GM10847 (cell line): Measurements from ENCODE around the gene PRPF19.

ENCODE experiments used
- POLR2A ChIP-seq: IDR thresholded peaks from 2 replicates; pipeline ENCODE4 v1.6.1; 2011; ENCODE audit not compliant: insufficient read length; ENCODE audit errors: extremely low read depth

Gene PRPF19

DNA sequence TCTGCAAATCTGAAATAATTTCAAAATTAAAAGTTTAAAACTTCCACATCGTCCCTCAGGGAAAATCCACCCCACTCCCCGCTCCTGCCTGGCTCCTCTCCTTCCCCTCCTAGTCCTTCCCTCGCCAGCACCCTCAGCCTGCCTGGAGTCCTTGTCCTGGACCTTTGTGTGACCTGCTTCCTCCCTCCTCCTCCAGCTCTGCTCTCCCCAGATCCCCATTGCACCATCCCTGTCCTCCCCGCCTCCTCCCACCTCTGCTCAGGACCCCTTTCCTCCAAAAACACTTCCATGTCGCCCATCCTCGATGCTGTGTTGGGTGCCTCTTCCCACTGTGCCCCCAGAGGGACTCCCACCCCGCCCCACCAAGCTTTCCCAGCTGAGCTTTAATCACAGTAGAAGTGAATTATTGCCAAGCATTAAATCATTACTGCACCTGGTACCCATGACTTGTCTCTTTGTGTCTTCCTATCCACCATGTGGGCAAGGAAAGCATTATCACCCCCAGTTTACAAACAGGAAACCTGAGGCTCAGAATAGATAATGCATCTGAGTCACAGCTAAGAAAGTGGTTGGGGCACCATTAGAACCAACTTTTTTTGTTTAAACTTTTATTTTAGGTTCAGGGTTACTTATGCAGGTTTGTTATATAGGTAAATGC lies 41.4 kb downstream of the PRPF19 start:
- no peak for TF ChIP-seq POLR2A

- no peak for TF ChIP-seq POLR2A
Measured at GRCh38 chr11:60863550-60864521, 42.5 kb downstream of the PRPF19 start.

DNA sequence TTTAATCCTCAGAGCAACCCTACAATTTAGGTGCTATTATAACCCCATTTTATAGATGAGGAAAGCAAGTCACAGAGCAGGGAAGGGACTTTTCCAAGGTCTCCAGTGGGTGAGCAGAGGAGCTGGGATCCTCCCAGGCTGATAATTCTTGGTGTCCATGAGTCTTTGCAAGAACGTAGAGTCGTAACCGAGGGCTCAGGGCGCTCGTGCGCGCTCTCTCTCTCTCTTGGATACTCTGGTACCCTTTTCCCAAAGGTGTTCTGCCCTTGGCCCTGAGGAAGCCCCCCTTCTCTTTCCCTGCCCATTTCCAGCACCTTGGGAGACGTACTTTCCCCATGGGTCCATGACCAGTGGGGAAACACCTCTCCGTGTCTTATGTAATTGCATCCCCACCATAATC lies 44.2 kb downstream of the PRPF19 start:
- TF ChIP-seq POLR2A: no peak

- no peak for TF ChIP-seq POLR2A
Measured at GRCh38 chr11:60860943-60861342, 45.4 kb downstream of the PRPF19 start.

GRCh38 chr11:60859616-60860250 lies 46.7 kb downstream of the PRPF19 start:
- TF ChIP-seq POLR2A: no peak

DNA sequence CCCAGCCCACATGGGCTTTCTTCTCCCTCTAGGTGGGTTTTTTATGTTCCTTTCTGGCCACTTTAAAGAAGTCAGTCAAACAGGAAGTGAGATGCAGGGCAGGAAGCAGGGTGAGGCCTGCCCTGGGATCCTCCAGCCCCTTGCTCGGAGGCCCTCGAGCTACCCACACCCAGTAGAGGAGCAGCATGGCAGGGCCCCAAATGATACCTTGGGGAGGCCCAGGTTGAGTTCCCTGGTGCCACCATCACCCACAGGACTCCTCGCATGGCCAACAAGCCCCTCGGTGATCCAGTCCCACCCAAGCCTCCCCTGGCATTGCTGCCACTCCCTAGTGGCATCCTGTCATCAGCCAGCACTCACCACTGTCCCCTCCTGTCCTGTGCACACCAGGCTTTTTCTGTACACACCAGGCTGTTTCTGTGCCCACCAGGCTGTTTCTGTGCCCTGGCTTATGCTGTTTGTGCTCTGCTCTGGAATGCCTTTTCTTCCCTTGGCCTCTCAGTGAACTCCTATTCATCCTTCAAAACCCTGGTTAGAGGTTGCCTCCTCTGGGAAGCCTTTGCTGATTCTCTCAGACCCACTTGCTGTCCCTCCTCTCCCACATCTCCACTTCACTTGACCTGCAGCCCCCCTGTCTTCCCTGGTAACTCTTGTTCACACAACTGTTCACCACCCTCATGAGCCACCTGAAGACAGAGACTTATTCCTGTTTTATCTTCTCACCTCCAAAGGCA lies 47.5 kb downstream of the PRPF19 start:
- no peak for TF ChIP-seq POLR2A

- TF ChIP-seq POLR2A: no peak
Measured at GRCh38 chr11:60858236-60858635, 48.1 kb downstream of the PRPF19 start.

DNA sequence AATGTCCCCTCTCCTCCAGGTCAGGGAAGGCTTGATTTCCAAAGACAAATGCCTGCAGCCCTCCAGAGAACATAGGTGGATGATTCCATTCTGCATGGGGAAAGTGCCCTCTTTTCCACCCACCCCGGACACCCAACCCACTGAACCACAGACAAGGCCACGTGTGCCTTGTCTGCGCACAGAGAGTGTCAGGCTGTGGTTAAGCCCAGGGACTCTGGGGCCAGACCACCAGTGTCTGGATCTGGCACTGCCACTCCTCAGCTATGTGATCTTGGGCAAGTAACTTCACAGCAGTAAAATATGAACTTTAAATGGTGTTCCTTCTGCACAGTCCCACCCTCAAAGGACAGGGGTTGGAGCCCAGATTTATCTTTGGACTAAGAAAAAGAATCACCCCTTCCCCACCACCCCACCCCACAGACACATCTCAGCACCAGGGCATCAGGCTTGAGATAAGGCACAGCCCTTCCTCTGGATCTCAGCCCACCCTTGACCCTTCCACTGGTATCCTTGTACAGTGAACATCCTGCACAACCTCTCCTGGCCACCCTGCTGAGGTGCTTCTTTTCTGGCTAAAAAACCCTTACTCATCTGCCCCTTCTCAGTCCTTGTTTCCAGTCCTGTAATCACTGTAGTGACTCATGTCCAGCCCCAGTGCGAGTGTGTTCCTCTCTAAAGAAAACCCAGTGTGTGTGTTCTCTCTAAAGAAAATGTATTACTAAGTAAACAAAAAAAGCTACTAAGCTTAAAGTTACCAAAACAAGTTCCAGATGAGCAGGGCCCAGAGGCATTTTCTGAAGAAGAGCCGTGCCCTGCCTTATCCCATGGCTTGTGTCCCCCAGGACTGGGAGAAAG lies 48.8 kb downstream of the PRPF19 start:
- no peak for TF ChIP-seq POLR2A

DNA sequence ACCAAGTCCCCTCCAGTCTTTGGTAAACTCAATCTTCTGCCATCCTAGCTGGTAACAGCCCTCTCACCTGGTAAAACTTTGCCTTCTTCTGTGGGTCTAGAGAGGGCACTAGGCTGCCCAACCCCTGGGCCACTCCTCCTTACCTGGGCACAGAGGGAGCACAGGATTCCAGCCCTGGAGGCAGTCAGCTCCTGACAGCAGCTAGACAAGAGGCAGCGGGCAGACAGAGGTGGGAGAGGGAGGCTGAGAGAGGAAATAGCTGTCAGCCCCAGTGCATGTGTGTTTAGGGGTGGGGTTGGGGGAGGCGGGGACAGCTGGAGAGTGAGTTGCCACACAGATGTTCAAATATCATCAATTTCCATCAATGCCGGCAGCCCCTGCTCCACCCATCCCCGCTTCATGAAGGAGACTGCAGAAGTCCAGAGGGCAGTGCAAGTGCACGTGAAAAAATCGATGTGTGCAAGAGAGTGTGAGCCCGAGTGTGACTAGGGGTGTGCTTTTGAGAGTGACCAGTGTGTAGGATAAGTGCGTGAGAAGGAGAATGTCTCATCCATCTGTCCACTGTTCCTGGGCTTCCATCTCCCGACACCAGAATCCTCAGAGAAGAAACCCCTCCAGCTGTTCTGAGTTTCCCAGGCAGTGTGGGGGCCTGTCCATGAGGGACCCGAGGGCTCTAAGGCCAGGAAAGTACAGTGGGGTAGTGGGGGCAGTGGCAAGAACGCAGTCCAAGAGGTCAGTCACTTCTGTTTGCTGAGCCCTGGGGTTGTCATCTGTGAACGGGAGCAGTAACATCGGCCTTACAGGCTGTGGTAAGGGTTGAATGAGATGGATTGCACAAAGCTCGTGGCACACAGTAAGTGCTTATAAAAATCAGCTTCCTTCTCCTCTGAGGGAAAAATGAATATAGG lies 50.4 kb downstream of the PRPF19 start, which contains the start of gene PTGDR2:
Gene PTGDR2, minus strand, starts transcription at position 225 of the 908 bp plus-strand sequence. CDS start 2,228 bp downstream, outside the sequence.
- no peak for TF ChIP-seq POLR2A

DNA sequence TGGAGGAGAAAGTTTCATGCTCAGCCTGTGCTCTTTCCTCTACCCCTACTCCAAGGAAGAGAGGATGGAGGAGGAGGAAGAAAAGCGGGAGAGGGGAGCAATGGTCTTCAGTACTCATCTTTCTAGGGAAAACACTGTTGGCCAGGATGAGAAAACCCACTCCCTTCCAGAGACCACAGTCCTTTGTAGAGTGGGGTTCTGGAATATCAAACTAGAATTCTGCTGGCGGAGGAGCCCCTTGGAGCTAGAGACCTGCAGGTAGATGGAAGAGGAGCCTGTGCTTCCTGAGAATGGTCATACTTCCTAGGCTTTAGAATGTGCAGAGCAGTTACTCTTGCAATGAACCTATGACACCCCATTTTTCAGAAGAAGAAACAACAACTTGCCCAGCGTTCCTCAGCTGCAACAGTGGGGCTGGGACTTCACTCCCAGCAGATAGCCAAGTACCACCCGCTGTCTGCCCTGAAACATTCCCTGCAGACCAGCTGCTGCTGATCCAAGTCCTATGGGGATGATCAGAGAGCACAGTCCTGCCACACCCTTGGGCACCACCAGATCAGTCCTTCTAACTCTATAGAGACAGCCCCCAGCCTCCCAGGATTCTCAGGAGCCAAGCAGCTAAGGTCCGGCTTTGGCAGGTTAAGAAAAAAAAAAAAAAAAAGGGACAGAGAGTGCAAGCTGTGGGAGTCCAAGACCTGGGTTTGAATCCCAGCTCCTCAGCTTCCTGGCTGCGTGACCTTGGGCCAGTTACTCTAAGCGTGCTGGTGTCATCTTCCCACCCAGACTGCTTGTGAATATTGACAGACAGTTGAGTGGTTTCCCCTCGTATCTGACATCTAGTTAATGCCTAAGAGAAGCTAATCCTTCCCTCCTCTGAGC lies 51.3 kb downstream of the PRPF19 start:
- TF ChIP-seq POLR2A: no peak

GRCh38 chr11:60854140-60854846 lies 52.1 kb downstream of the PRPF19 start:
- TF ChIP-seq POLR2A: no peak
